HEK293 (cell line): ENCODE data around the gene NT5C2.

Source experiments
- CTCF ChIA-PET: fragments of 350-600 bp; formaldehyde crosslinking; extraction: SDS; loops from one replicate; lab custom pipeline; 2021; ENCODE audit warnings: antibody characterized with exemption; lab: Yijun Ruan, JAX
- POLR2A ChIA-PET: fragments of 300-600 bp; formaldehyde crosslinking; extraction: SDS; loops from one replicate; lab custom pipeline; 2020; ENCODE audit warnings: antibody characterized with exemption, inconsistent platforms; lab: Yijun Ruan, JAX
- H3K27ac ChIP-seq: fragments of 200-500 bp; sonication (Bioruptor generic); 2 replicates; pipeline ENCODE4 v1.5.1; 2014; ENCODE audit warnings: low read depth, low read length, control low read depth, inconsistent platforms; ENCODE audit errors: extremely low read depth
- H3K36me3 ChIP-seq, 2 experiments: fragments of 200-500 bp in 1 of 2; sonication (Bioruptor generic) in 1 of 2; 1 replicate in 1 of 2; 2 replicates in 1 of 2; pipeline ENCODE4 v1.5.1; 2014 to 2017; ENCODE audit warnings: inconsistent platforms in 2 of 2, low read length in 2 of 2; ENCODE audit not compliant: control insufficient read depth in 2 of 2, insufficient read depth in 1 of 2
- H3K4me1 ChIP-seq: fragments of 200-500 bp; sonication (Bioruptor generic); 2 replicates; pipeline ENCODE4 v1.5.1; 2014; ENCODE audit warnings: mild to moderate bottlenecking, low read length, inconsistent platforms; ENCODE audit not compliant: control insufficient read depth, insufficient read depth
- H3K4me3 ChIP-seq: 2 replicates; pipeline ENCODE4 v1.5.1; 2011; ENCODE audit warnings: low read depth, mild to moderate bottlenecking, control low read depth, low read length, moderate library complexity
- H3K9me3 ChIP-seq: fragments of 200-500 bp; sonication (Bioruptor generic); 2 replicates; pipeline ENCODE4 v1.5.1; 2014; ENCODE audit warnings: low read depth, low read length, inconsistent platforms; ENCODE audit not compliant: control insufficient read depth, insufficient read depth
- GLI4 ChIP-seq: fragments of 450-650 bp; formaldehyde crosslinking; IDR thresholded peaks from 2 replicates; pipeline ENCODE4 v1.5.1; 2016; ENCODE audit warnings: missing biosample characterization, missing genetic modification characterization
- HOXC10 ChIP-seq: sonication (generic); formaldehyde crosslinking; IDR thresholded peaks from 2 replicates; pipeline ENCODE4 v1.8.1; 2023; ENCODE audit warnings: mild to moderate bottlenecking, missing genetic modification reagents
- INSM2 ChIP-seq: fragments of 450-650 bp; formaldehyde crosslinking; IDR thresholded peaks from 2 replicates; pipeline ENCODE4 v1.5.1; 2016; ENCODE audit warnings: missing biosample characterization, missing genetic modification characterization
- KLF1 ChIP-seq: fragments of 450-650 bp; formaldehyde crosslinking; IDR thresholded peaks from 2 replicates; pipeline ENCODE4 v1.5.1; 2016; ENCODE audit warnings: missing biosample characterization, missing genetic modification characterization
- SP7 ChIP-seq: fragments of 450-650 bp; formaldehyde crosslinking; IDR thresholded peaks from 2 replicates; pipeline ENCODE4 v1.5.1; 2016; ENCODE audit warnings: missing biosample characterization, missing genetic modification characterization
- TRIM28 ChIP-seq: IDR thresholded peaks from 2 replicates; pipeline ENCODE4 v1.6.1; 2011; ENCODE audit warnings: low read length, control low read depth, borderline replicate concordance
- YY1 ChIP-seq: fragments of 450-650 bp; formaldehyde crosslinking; IDR thresholded peaks from 2 replicates; pipeline ENCODE4 v1.5.1; 2018; ENCODE audit warnings: missing biosample characterization, missing genetic modification characterization
- YY2 ChIP-seq: fragments of 450-650 bp; formaldehyde crosslinking; IDR thresholded peaks from 2 replicates; pipeline ENCODE4 v1.5.1; 2016; ENCODE audit warnings: missing biosample characterization, missing genetic modification characterization
- ZBTB20 ChIP-seq: fragments of 450-650 bp; formaldehyde crosslinking; IDR thresholded peaks from 2 replicates; pipeline ENCODE4 v1.5.1; 2016; ENCODE audit warnings: missing biosample characterization, missing genetic modification characterization
- ZNF114 ChIP-seq: fragments of 450-650 bp; formaldehyde crosslinking; IDR thresholded peaks from 2 replicates; pipeline ENCODE4 v1.5.0; 2017; ENCODE audit warnings: missing biosample characterization, missing genetic modification characterization
- ZNF202 ChIP-seq: fragments of 450-650 bp; formaldehyde crosslinking; IDR thresholded peaks from 2 replicates; pipeline ENCODE4 v1.5.1; 2016; ENCODE audit warnings: missing biosample characterization, missing genetic modification characterization, borderline replicate concordance
- ZNF23 ChIP-seq: fragments of 450-650 bp; formaldehyde crosslinking; IDR thresholded peaks from 2 replicates; pipeline ENCODE4 v1.5.1; 2016; ENCODE audit warnings: missing biosample characterization, missing genetic modification characterization, borderline replicate concordance
- ZNF239 ChIP-seq: fragments of 450-650 bp; formaldehyde crosslinking; IDR thresholded peaks from 2 replicates; pipeline ENCODE4 v1.5.1; 2016; ENCODE audit warnings: missing biosample characterization, missing genetic modification characterization
- ZNF398 ChIP-seq: fragments of 450-650 bp; formaldehyde crosslinking; IDR thresholded peaks from 2 replicates; pipeline ENCODE4 v1.5.1; 2017; ENCODE audit warnings: missing biosample characterization, missing genetic modification characterization
- ZNF514 ChIP-seq: fragments of 450-650 bp; formaldehyde crosslinking; IDR thresholded peaks from 2 replicates; pipeline ENCODE4 v1.5.1; 2016; ENCODE audit warnings: missing biosample characterization, missing genetic modification characterization
- ZNF558 ChIP-seq: fragments of 450-650 bp; formaldehyde crosslinking; IDR thresholded peaks from 2 replicates; pipeline ENCODE4 v1.5.1; 2016; ENCODE audit warnings: missing biosample characterization, missing genetic modification characterization
- ZNF623 ChIP-seq: fragments of 450-650 bp; formaldehyde crosslinking; IDR thresholded peaks from 2 replicates; pipeline ENCODE4 v1.5.1; 2016; ENCODE audit warnings: missing biosample characterization, missing genetic modification characterization
- ZNF645 ChIP-seq: fragments of 450-650 bp; formaldehyde crosslinking; IDR thresholded peaks from 2 replicates; pipeline ENCODE4; 2016; ENCODE audit warnings: missing biosample characterization, missing genetic modification characterization
- ZNF707 ChIP-seq: fragments of 450-650 bp; formaldehyde crosslinking; IDR thresholded peaks from 2 replicates; pipeline ENCODE4 v1.5.1; 2016; ENCODE audit warnings: missing biosample characterization, missing genetic modification characterization
- ZNF768 ChIP-seq: fragments of 450-650 bp; formaldehyde crosslinking; IDR thresholded peaks from 2 replicates; pipeline ENCODE4 v1.5.1; 2018; ENCODE audit warnings: missing biosample characterization, mild to moderate bottlenecking, missing genetic modification characterization
- ZNF776 ChIP-seq: fragments of 450-650 bp; formaldehyde crosslinking; IDR thresholded peaks from 2 replicates; pipeline ENCODE4 v1.5.0; 2017; ENCODE audit warnings: missing biosample characterization, missing genetic modification characterization, borderline replicate concordance
- ZSCAN18 ChIP-seq: fragments of 450-650 bp; formaldehyde crosslinking; IDR thresholded peaks from 2 replicates; pipeline ENCODE4 v1.5.1; 2016; ENCODE audit warnings: missing biosample characterization, missing genetic modification characterization
- TF ChIP-seq, protein P1 (sequence below): fragments of 450-650 bp; formaldehyde crosslinking; IDR thresholded peaks from 2 replicates; pipeline ENCODE4 v1.5.1; 2017; ENCODE audit warnings: missing biosample characterization, missing genetic modification characterization

Gene NT5C2

DNA sequence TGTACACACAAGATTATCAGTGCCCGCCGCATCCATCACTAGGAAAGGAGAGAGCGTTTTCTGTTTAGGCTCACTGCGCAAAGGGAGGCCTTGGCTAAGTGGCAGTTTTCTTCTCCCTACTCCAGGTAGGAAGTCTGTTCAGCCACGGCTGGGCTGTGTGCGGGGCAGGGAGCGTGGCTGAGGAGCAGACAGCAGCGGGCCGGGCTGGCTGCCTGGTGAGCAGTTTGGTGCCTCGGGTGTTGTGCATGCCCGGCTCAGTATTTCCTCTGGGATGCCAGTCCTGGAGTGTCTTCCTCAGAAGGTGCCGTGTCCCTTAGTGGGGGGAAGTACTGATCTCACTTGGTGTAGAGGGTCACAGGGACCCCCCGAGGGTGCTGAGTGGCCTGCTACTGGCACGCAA is 114.4 kb downstream of the NT5C2 start:
- Histone ChIP-seq H3K4me1 (no peaks in the 10 kb centered on the region), H3K4me3 (no peak overlapping the region), H3K36me3 (peaks cover 0 to 50% of the 10 kb centered on the region in 2 experiments), H3K27ac (0 out of 2 replicates have a peak overlapping the region, but pooled peaks have one; percentile 14), H3K9me3 (no peaks in the 10 kb centered on the region)
- ChIA-PET CTCF (interaction anchor here (0.6 kb wide), 1 partner anchor 24 kb away, joined by 3 read pairs; no protein-coding TSS in a partner anchor), POLR2A (no interaction called here)
- TF ChIP-seq YY1 (tag by site-specific recombination) (no peak), ZNF239 (tag by site-specific recombination) (no peak), ZNF202 (no peak), SP7 (no peak), ZNF23 (tag by site-specific recombination) (no peak), ZNF514 (tag by site-specific recombination) (no peak), ZNF645 (tag by site-specific recombination) (no peak)
- TF ChIP-seq, protein P1, sequence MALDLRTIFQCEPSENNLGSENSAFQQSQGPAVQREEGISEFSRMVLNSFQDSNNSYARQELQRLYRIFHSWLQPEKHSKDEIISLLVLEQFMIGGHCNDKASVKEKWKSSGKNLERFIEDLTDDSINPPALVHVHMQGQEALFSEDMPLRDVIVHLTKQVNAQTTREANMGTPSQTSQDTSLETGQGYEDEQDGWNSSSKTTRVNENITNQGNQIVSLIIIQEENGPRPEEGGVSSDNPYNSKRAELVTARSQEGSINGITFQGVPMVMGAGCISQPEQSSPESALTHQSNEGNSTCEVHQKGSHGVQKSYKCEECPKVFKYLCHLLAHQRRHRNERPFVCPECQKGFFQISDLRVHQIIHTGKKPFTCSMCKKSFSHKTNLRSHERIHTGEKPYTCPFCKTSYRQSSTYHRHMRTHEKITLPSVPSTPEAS (tag by site-specific recombination) = no peak

DNA sequence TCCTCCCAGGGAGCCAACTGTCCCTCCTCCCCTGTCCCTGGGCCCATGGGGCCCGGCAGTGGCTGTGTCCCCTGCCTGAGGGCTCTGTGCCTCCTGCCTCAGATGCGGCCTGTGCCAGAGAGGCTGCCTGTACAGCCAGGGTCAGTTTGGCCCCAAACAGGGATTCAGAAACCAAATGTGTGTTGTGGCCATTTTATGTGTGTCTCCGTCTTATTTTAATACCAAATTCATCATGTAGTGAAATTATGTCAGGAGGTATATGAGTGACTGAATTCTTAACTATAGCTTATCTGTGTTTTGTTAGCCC is 114.8 kb downstream of the NT5C2 start:
- Histone ChIP-seq H3K4me3 (no peak overlapping the region), H3K27ac (peak overlapping the region; percentile 14; the same call in 1 of the 2 replicates), H3K4me1 (no peaks in the 10 kb centered on the region), H3K36me3 (peaks cover 0 to 46% of the 10 kb centered on the region in 2 experiments), H3K9me3 (no peaks in the 10 kb centered on the region)
- ChIA-PET CTCF (interaction anchor here (0.6 to 0.7 kb wide), 2 partner anchors 9 to 24 kb away, joined by 3 read pairs; no protein-coding TSS in a partner anchor), POLR2A (no interaction called here)
- TF ChIP-seq ZNF768 (tag by site-specific recombination) (no peak), ZNF776 (tag by site-specific recombination) (no peak), ZNF623 (tag by site-specific recombination) (no peak)

DNA sequence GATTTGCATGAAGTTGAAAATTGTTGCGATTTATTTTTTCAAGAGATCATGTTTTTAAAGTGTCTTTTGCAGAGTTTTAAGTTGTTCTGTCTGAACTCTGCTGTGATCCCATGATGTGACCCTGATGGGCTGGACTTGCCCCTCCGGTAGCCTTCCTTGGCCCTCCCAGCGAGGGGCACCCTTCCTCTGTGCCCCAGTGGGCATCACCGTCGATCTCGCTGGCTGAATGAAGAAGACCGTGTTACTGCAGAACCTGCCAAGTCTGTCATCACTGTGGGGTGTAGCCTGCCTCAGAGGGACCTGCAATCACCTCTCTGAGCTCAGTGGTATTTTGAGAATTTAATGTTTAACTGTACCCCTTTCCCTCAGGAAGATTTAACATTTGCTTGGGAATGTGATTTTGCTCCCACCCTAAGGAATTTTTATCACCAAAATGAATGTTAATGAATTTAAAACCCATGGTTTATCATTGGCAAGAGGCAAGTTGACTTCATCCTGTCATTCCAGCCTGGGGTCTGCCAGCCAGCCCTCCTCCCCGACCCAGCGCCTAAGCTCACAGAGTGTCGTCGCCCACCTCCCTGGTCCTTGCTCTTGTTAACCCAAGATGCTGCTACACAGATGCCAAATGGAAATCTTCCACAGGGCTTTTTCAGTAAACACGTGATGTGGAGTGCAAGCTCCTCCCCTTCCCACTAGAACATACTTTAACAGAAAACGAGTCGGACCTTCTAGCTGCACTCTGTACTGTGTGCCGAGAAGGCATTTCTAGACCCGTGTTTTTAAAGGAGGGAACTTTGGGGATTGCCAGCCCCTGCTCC is 115.4 kb downstream of the NT5C2 start:
- H3K27ac ChIP-seq = peak overlapping the region; percentile 14; the same call in 1 of the 2 replicates
- ChIA-PET CTCF (interaction anchor here (0.6 to 1.5 kb wide), 5 partner anchors 9 to 313 kb away, joined by 3 to 4 read pairs (median 3); no protein-coding TSS in a partner anchor), POLR2A (no interaction called here)
- peaks cover 0 to 42% of the 10 kb centered on the region in 2 experiments; a peak in 2 of 3 replicates for H3K36me3 ChIP-seq
- H3K9me3 ChIP-seq = no peaks in the 10 kb centered on the region
- TF ChIP-seq ZNF398 (tag by site-specific recombination) = no peak
- no peak for TF ChIP-seq TRIM28
- TF ChIP-seq ZNF707 (tag by site-specific recombination) = no peak
- no peak for TF ChIP-seq HOXC10 (CRISPR knock-in tag)
- TF ChIP-seq INSM2 (tag by site-specific recombination) = no peak
- TF ChIP-seq ZBTB20 (tag by site-specific recombination) = no peak
- no peak for TF ChIP-seq YY2 (tag by site-specific recombination)
- TF ChIP-seq KLF1 = no peak
- no peak for TF ChIP-seq ZNF114 (tag by site-specific recombination)
- TF ChIP-seq ZNF558 = no peak
- TF ChIP-seq GLI4 (tag by site-specific recombination) = no peak
- TF ChIP-seq ZSCAN18 (tag by site-specific recombination) = no peak
- H3K4me1 ChIP-seq = no peaks in the 10 kb centered on the region
- no peak overlapping the region for H3K4me3 ChIP-seq
